IPS-20b (cell line): Measurements from ENCODE around the gene TTC39A.

Experiments
- H3K27ac ChIP-seq: one replicate; pipeline ENCODE4 v1.5.1; 2013; ENCODE audit warnings: low read length
- H3K27me3 ChIP-seq: 2 replicates; pipeline ENCODE4 v1.6.1; 2013; ENCODE audit warnings: mild to moderate bottlenecking, low read length, inconsistent platforms; ENCODE audit not compliant: insufficient read depth
- H3K36me3 ChIP-seq: 2 replicates; pipeline ENCODE4 v1.6.1; 2013; ENCODE audit warnings: low read depth, mild to moderate bottlenecking, inconsistent platforms, low read length, moderate library complexity; ENCODE audit not compliant: insufficient read depth
- H3K4me1 ChIP-seq: 2 replicates; pipeline ENCODE4 v1.6.1; 2013; ENCODE audit warnings: mild to moderate bottlenecking, control low read depth, inconsistent platforms, low read length, moderate library complexity; ENCODE audit not compliant: insufficient read depth
- H3K4me3 ChIP-seq: 2 replicates; pipeline ENCODE4 v1.5.1; 2013; ENCODE audit warnings: mild to moderate bottlenecking, low read length, inconsistent platforms
- H3K9ac ChIP-seq: 2 replicates; pipeline ENCODE4 v1.6.1; 2013; ENCODE audit warnings: low read depth, mild to moderate bottlenecking, inconsistent platforms, low read length, moderate library complexity
- H3K9me3 ChIP-seq: 2 replicates; pipeline ENCODE4 v1.6.1; 2013; ENCODE audit warnings: mild to moderate bottlenecking, low read depth, low read length, inconsistent platforms; ENCODE audit not compliant: insufficient read depth

The TTC39A gene

GRCh38 chr1:51311826-51312225 lies 18.5 kb downstream of the TTC39A start:
- no peak overlapping the region for H3K9ac ChIP-seq
- no peak overlapping the region for H3K27ac ChIP-seq
- H3K27me3 ChIP-seq: no peaks in the 10 kb centered on the region
- no peaks in the 10 kb centered on the region for H3K36me3 ChIP-seq
- no peaks in the 10 kb centered on the region for H3K9me3 ChIP-seq
- no peaks in the 10 kb centered on the region; the same call in 1 of the 2 replicates for H3K4me1 ChIP-seq
- no peak overlapping the region for H3K4me3 ChIP-seq

- no peak overlapping the region for H3K9ac ChIP-seq
- no peaks in the 10 kb centered on the region for H3K9me3 ChIP-seq
- no peaks in the 10 kb centered on the region for H3K27me3 ChIP-seq
- no peak overlapping the region for H3K27ac ChIP-seq
- H3K36me3 ChIP-seq: no peaks in the 10 kb centered on the region
- no peaks in the 10 kb centered on the region; the same call in 1 of the 2 replicates for H3K4me1 ChIP-seq
- H3K4me3 ChIP-seq: no peak overlapping the region
Observed at GRCh38 chr1:51310871-51311613, 19.3 kb downstream of the TTC39A start.

GRCh38 chr1:51309291-51309690 lies 21.1 kb downstream of the TTC39A start:
- no peaks in the 10 kb centered on the region for H3K36me3 ChIP-seq
- no peak overlapping the region for H3K9ac ChIP-seq
- H3K4me1 ChIP-seq: no peaks in the 10 kb centered on the region; the same call in none of the 2 replicates
- H3K9me3 ChIP-seq: no peaks in the 10 kb centered on the region
- H3K4me3 ChIP-seq: no peak overlapping the region
- no peak overlapping the region for H3K27ac ChIP-seq
- H3K27me3 ChIP-seq: no peaks in the 10 kb centered on the region

GRCh38 chr1:51308636-51309035 lies 21.7 kb downstream of the TTC39A start:
- Histone ChIP-seq H3K9me3 (no peaks in the 10 kb centered on the region), H3K27me3 (no peaks in the 10 kb centered on the region), H3K27ac (no peak overlapping the region), H3K4me1 (no peaks in the 10 kb centered on the region; the same call in 1 of the 2 replicates), H3K9ac (no peak overlapping the region), H3K4me3 (no peak overlapping the region), H3K36me3 (no peaks in the 10 kb centered on the region)

GRCh38 chr1:51306950-51307349 lies 23.4 kb downstream of the TTC39A start:
- no peak overlapping the region for H3K9ac ChIP-seq
- no peaks in the 10 kb centered on the region for H3K27me3 ChIP-seq
- no peak overlapping the region for H3K27ac ChIP-seq
- H3K4me1 ChIP-seq: no peaks in the 10 kb centered on the region; the same call in 1 of the 2 replicates
- no peaks in the 10 kb centered on the region for H3K9me3 ChIP-seq
- no peaks in the 10 kb centered on the region for H3K36me3 ChIP-seq
- H3K4me3 ChIP-seq: no peak overlapping the region

GRCh38 chr1:51305371-51305823 lies 25.0 kb downstream of the TTC39A start:
- Histone ChIP-seq H3K9ac (no peak overlapping the region), H3K27ac (no peak overlapping the region), H3K4me1 (no peaks in the 10 kb centered on the region; the same call in 1 of the 2 replicates), H3K4me3 (no peak overlapping the region), H3K27me3 (no peaks in the 10 kb centered on the region), H3K36me3 (no peaks in the 10 kb centered on the region), H3K9me3 (no peaks in the 10 kb centered on the region)

GRCh38 chr1:51304360-51304759 lies 26.0 kb downstream of the TTC39A start:
- H3K9ac ChIP-seq: no peak overlapping the region
- no peak overlapping the region for H3K4me3 ChIP-seq
- H3K27ac ChIP-seq: no peak overlapping the region
- H3K4me1 ChIP-seq: no peaks in the 10 kb centered on the region; the same call in 1 of the 2 replicates
- H3K36me3 ChIP-seq: no peaks in the 10 kb centered on the region
- H3K27me3 ChIP-seq: no peaks in the 10 kb centered on the region
- no peaks in the 10 kb centered on the region for H3K9me3 ChIP-seq

GRCh38 chr1:51303751-51304251 lies 26.6 kb downstream of the TTC39A start:
- Histone ChIP-seq H3K4me1 (no peaks in the 10 kb centered on the region; the same call in 1 of the 2 replicates), H3K36me3 (no peaks in the 10 kb centered on the region), H3K27ac (no peak overlapping the region), H3K27me3 (no peaks in the 10 kb centered on the region), H3K9me3 (no peaks in the 10 kb centered on the region), H3K9ac (no peak overlapping the region), H3K4me3 (no peak overlapping the region)

GRCh38 chr1:51303315-51303714 lies 27.0 kb downstream of the TTC39A start:
- H3K9ac ChIP-seq: no peak overlapping the region

GRCh38 chr1:51302746-51303145 lies 27.6 kb downstream of the TTC39A start:
- H3K27ac ChIP-seq: no peak overlapping the region
- H3K4me3 ChIP-seq: no peak overlapping the region
- no peaks in the 10 kb centered on the region; the same call in 1 of the 2 replicates for H3K4me1 ChIP-seq
- no peak overlapping the region for H3K9ac ChIP-seq
- H3K36me3 ChIP-seq: no peaks in the 10 kb centered on the region
- no peaks in the 10 kb centered on the region for H3K27me3 ChIP-seq
- no peaks in the 10 kb centered on the region for H3K9me3 ChIP-seq

More at GRCh38 chr1:51303315-51303714, 27.0 kb downstream of the TTC39A start:
- Histone ChIP-seq H3K27ac (no peak overlapping the region), H3K27me3 (no peaks in the 10 kb centered on the region), H3K4me1 (no peaks in the 10 kb centered on the region; the same call in 1 of the 2 replicates), H3K4me3 (no peak overlapping the region), H3K9me3 (no peaks in the 10 kb centered on the region), H3K36me3 (no peaks in the 10 kb centered on the region)

GRCh38 chr1:51302270-51302669 lies 28.1 kb downstream of the TTC39A start:
- Histone ChIP-seq H3K9ac (no peak overlapping the region), H3K36me3 (no peaks in the 10 kb centered on the region), H3K9me3 (no peaks in the 10 kb centered on the region), H3K4me1 (no peaks in the 10 kb centered on the region; the same call in 1 of the 2 replicates), H3K27ac (no peak overlapping the region), H3K27me3 (no peaks in the 10 kb centered on the region), H3K4me3 (no peak overlapping the region)

- Histone ChIP-seq H3K27me3 (no peaks in the 10 kb centered on the region), H3K4me1 (no peaks in the 10 kb centered on the region; the same call in 1 of the 2 replicates), H3K36me3 (no peaks in the 10 kb centered on the region), H3K27ac (no peak overlapping the region), H3K4me3 (no peak overlapping the region), H3K9ac (no peak overlapping the region), H3K9me3 (no peaks in the 10 kb centered on the region)
Observed at GRCh38 chr1:51301844-51302162, 28.6 kb downstream of the TTC39A start.
